ENCODE data around the gene CLASP2.
"Not testable (repeated sequence)": the region's sequence is repeated elsewhere in the genome, so short reads cannot be mapped to it uniquely, and the experiment has no call there.

Gene CLASP2

GRCh38 chr3:33687406-33688010 is 30.5 kb downstream of the CLASP2 start:
- DNase-seq (ENCODE audit: low read depth), result no peak

- DNase-seq (ENCODE audit: low read depth), result no peak
Measured at GRCh38 chr3:33682770-33683169, 35.3 kb downstream of the CLASP2 start.

- no peak for DNase-seq (ENCODE audit: low read depth)
Measured at GRCh38 chr3:33681667-33682066, 36.4 kb downstream of the CLASP2 start.

- DNase-seq (ENCODE audit: low read depth), result no peak
Measured at GRCh38 chr3:33678073-33678472, 40.0 kb downstream of the CLASP2 start.

GRCh38 chr3:33673436-33673835 is 44.6 kb downstream of the CLASP2 start:
- not testable (repeated sequence) for DNase-seq (ENCODE audit: low read depth)

- DNase-seq (ENCODE audit: low read depth), result no peak
Measured at GRCh38 chr3:33668618-33669017, 49.4 kb downstream of the CLASP2 start.

GRCh38 chr3:33665294-33665693 is 52.8 kb downstream of the CLASP2 start:
- no peak for DNase-seq (ENCODE audit: low read depth)

GRCh38 chr3:33664195-33664594 is 53.9 kb downstream of the CLASP2 start:
- no peak for DNase-seq (ENCODE audit: low read depth)

GRCh38 chr3:33663042-33663441 is 55.0 kb downstream of the CLASP2 start:
- DNase-seq (ENCODE audit: low read depth), result no peak

GRCh38 chr3:33659856-33660434 is 58.1 kb downstream of the CLASP2 start:
- no peak for DNase-seq (ENCODE audit: low read depth)

- DNase-seq (ENCODE audit: low read depth), result no peak
Measured at GRCh38 chr3:33658991-33659848, 58.8 kb downstream of the CLASP2 start.

- no peak for DNase-seq (ENCODE audit: low read depth)
Measured at GRCh38 chr3:33658621-33658990, 59.4 kb downstream of the CLASP2 start.

GRCh38 chr3:33658039-33658438 is 60.0 kb downstream of the CLASP2 start:
- DNase-seq (ENCODE audit: low read depth), result no peak

GRCh38 chr3:33652736-33653135 is 65.3 kb downstream of the CLASP2 start:
- DNase-seq (ENCODE audit: low read depth), result no peak

- DNase-seq (ENCODE audit: low read depth), result not testable (repeated sequence)
Measured at GRCh38 chr3:33651101-33651500, 67.0 kb downstream of the CLASP2 start.

GRCh38 chr3:33650495-33650894 is 67.6 kb downstream of the CLASP2 start:
- DNase-seq (ENCODE audit: low read depth), result no peak

- no peak for DNase-seq (ENCODE audit: low read depth)
Measured at GRCh38 chr3:33648793-33649192, 69.3 kb downstream of the CLASP2 start.

GRCh38 chr3:33646406-33646805 is 71.6 kb downstream of the CLASP2 start:
- DNase-seq (ENCODE audit: low read depth), result no peak

- DNase-seq (ENCODE audit: low read depth), result no peak
Measured at GRCh38 chr3:33645060-33645647, 72.9 kb downstream of the CLASP2 start.

- DNase-seq (ENCODE audit: low read depth), result no peak
Measured at GRCh38 chr3:33644582-33644981, 73.5 kb downstream of the CLASP2 start.

GRCh38 chr3:33642806-33643205 is 75.2 kb downstream of the CLASP2 start:
- no peak for DNase-seq (ENCODE audit: low read depth)

GRCh38 chr3:33639889-33640288 is 78.2 kb downstream of the CLASP2 start:
- DNase-seq (ENCODE audit: low read depth), result no peak

GRCh38 chr3:33637482-33637881 is 80.6 kb downstream of the CLASP2 start:
- no peak for DNase-seq (ENCODE audit: low read depth)

Data from stimulated activated CD8-positive, alpha-beta memory T cell treated with anti-CD3 and anti-CD28 coated beads, Interleukin-12 subunit alpha, Interleukin-12 subunit beta, amount 100 ng/mL, for 4 hours (primary cell).